Measurements from ENCODE around the gene TOMM70.
"Not testable (repeated sequence)": the region's sequence is repeated elsewhere in the genome, so short reads cannot be mapped to it uniquely, and the experiment has no call there.

TOMM70 gene

DNA sequence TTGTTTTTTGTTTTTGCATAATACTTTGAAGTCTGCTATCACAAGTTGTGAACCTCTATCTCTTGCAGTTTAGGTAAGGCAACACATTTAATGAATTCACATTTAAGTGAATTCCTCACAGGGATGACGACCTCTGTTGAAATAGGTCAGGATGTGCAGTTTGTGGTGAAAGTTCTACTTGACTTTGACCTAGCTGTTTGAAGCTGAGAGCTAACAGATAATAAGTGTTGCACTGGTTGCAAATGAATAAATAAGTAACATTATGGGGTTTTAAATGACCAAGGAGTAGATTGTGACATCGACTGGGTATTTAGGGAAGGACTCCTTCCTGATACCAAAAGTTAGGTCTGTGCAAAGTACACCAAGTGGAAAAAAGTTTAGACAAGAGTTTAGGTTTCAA lies 42.5 kb downstream of the TOMM70 start:
- FAIRE-seq (no peak), DNase-seq (ENCODE audit: insufficient read length) (no peak)
- no peak for TF ChIP-seq TAF1 (IDR thresholded peaks at IDR 0.05; ENCODE audit: borderline replicate concordance, low read depth, low read length)

- no peak for FAIRE-seq
- TF ChIP-seq POLR2A (IDR thresholded peaks at IDR 0.05; ENCODE audit: low read depth, low read length), result no peak
- no peak for TF ChIP-seq TAF1 (IDR thresholded peaks at IDR 0.05; ENCODE audit: borderline replicate concordance, low read depth, low read length)
- TF ChIP-seq POLR2AphosphoS5 (IDR thresholded peaks at IDR 0.05; ENCODE audit: low read depth, low read length), result no peak
- DNase-seq (ENCODE audit: insufficient read length), result no peak
Measured at GRCh38 chr3:100354850-100355249, 46.0 kb downstream of the TOMM70 start.

DNA sequence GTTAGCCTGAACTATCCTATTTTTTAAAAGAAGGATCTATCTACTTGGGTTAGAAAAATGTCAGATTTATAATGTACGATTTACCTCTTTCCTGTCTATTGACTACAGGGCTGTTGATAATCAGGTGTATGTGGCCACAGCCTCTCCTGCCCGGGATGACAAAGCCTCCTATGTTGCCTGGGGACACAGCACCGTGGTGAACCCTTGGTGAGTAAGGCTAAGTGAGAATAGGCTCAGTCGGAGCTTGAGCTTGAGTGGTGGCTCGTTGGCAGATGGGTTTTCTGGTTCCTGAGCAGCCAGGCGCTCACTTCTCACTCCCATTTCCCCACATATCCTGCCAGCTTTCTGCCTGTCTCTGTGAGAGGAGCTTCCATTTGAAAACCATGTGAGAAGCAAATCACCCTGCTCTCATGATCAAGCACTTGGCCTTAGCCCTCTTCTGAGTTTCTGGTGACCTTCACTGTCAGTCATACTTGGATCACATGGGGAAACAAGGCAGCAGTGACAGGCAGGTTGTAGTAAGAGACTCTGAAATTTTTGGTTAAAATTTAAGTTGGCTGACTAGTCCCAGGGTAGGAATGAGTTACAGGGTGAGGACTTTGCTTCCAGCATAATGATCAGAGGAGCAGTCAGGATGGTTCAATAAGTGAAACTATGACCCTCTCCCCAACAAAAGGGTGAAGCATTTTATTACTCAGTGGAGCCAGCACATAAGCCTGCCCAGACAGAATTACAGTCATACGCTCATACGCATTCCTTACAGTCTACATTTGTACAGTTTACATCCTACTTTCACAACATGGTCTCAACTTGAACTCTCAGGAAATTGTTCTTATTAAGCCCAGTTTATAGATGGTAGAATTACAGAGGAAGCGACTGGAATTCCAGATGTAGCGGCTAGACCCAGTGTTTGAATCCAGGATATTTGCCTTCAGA lies 48.3 kb downstream of the TOMM70 start:
- DNase-seq (ENCODE audit: insufficient read length) (no peak), FAIRE-seq (no peak)
- TF ChIP-seq TAF1 (IDR thresholded peaks at IDR 0.05; ENCODE audit: borderline replicate concordance, low read depth, low read length) (no peak), POLR2A (IDR thresholded peaks at IDR 0.05; ENCODE audit: low read depth, low read length) (no peak), POLR2AphosphoS5 (IDR thresholded peaks at IDR 0.05; ENCODE audit: low read depth, low read length) (no peak)

GRCh38 chr3:100351770-100352169 lies 49.1 kb downstream of the TOMM70 start:
- FAIRE-seq; DNase-seq (ENCODE audit: insufficient read length): not testable (repeated sequence)

DNA sequence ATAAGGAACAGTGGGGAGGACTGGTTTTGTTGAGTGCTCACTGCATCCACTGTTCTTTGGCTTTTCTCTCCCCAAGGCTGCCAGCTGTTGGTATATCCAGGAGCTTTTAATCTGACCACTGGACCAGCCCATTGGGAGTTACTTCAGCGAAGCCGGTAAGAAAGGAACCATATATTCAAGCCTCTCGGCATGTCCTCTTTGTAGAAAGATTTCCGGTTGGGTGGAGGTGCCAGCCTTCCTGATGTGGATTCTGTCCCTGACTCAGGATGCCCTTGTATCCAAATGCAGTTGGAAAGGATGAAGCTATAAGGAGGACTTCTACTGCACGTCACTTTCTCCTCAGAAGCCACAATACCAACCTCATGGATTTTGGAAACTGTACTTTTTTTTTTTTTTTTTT lies 52.2 kb downstream of the TOMM70 start:
- TF ChIP-seq TAF1 (IDR thresholded peaks at IDR 0.05; ENCODE audit: borderline replicate concordance, low read depth, low read length) (no peak), POLR2AphosphoS5 (IDR thresholded peaks at IDR 0.05; ENCODE audit: low read depth, low read length) (no peak), POLR2A (IDR thresholded peaks at IDR 0.05; ENCODE audit: low read depth, low read length) (no peak)
- DNase-seq (ENCODE audit: insufficient read length), result no peak
- no peak for FAIRE-seq

- FAIRE-seq (no peak), DNase-seq (ENCODE audit: insufficient read length) (no peak)
- no peak for TF ChIP-seq TAF1 (IDR thresholded peaks at IDR 0.05; ENCODE audit: borderline replicate concordance, low read depth, low read length)
- TF ChIP-seq POLR2AphosphoS5 (IDR thresholded peaks at IDR 0.05; ENCODE audit: low read depth, low read length), result no peak
- no peak for TF ChIP-seq POLR2A (IDR thresholded peaks at IDR 0.05; ENCODE audit: low read depth, low read length)
Measured at GRCh38 chr3:100340527-100340926, 60.4 kb downstream of the TOMM70 start.

- DNase-seq (ENCODE audit: insufficient read length) (no peak), FAIRE-seq (no peak)
- TF ChIP-seq POLR2A (IDR thresholded peaks at IDR 0.05; ENCODE audit: low read depth, low read length) (no peak), TAF1 (IDR thresholded peaks at IDR 0.05; ENCODE audit: borderline replicate concordance, low read depth, low read length) (no peak), POLR2AphosphoS5 (IDR thresholded peaks at IDR 0.05; ENCODE audit: low read depth, low read length) (no peak)
Measured at GRCh38 chr3:100339786-100340185, 61.1 kb downstream of the TOMM70 start.

GRCh38 chr3:100338911-100339310 lies 62.0 kb downstream of the TOMM70 start:
- DNase-seq (ENCODE audit: insufficient read length), result no peak
- no peak for FAIRE-seq
- no peak for TF ChIP-seq POLR2A (IDR thresholded peaks at IDR 0.05; ENCODE audit: low read depth, low read length)
- TF ChIP-seq POLR2AphosphoS5 (IDR thresholded peaks at IDR 0.05; ENCODE audit: low read depth, low read length), result no peak
- TF ChIP-seq TAF1 (IDR thresholded peaks at IDR 0.05; ENCODE audit: borderline replicate concordance, low read depth, low read length), result no peak

GRCh38 chr3:100336229-100336628 lies 64.7 kb downstream of the TOMM70 start:
- not testable (repeated sequence) for DNase-seq (ENCODE audit: insufficient read length)

DNA sequence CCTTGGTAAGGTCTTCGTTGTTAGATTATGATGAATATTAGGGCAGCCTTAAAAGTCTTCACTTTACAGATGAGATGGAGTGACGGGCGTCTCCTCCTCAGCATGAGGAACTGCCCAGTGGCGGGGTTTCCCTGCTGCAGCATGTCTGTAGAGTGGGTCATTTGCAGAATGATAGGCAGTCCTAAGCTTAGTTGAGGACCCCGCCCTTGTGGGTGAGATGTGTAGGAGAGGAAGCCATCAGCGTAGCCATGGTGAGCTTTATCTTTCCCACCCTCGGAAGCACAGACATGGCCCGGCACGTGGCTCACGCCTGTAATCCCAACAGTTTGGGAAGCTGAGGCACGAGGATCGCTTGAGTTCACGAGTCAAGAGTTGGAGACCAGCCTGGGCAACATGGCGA lies 65.5 kb downstream of the TOMM70 start:
- FAIRE-seq (peak; percentile 82), DNase-seq (ENCODE audit: insufficient read length) (peak; percentile 26)
- TF ChIP-seq TAF1 (IDR thresholded peaks at IDR 0.05; ENCODE audit: borderline replicate concordance, low read depth, low read length) (no peak), POLR2A (IDR thresholded peaks at IDR 0.05; ENCODE audit: low read depth, low read length) (no peak; the same call in 1 of the 2 replicates)

More at GRCh38 chr3:100336229-100336628, 64.7 kb downstream of the TOMM70 start:
- not testable (repeated sequence) for FAIRE-seq

GRCh38 chr3:100334488-100335351 lies 66.2 kb downstream of the TOMM70 start, which contains the start of gene NIT2:
TSS of gene NIT2 (plus strand) at chr3:100334757. CDS start at chr3:100334792, 35 bp downstream.
- FAIRE-seq (peak; percentile 92), DNase-seq (ENCODE audit: insufficient read length) (peak; percentile 85)
- TF ChIP-seq POLR2A (IDR thresholded peaks at IDR 0.05; ENCODE audit: low read depth, low read length) (peak; percentile 91), TAF1 (IDR thresholded peaks at IDR 0.05; ENCODE audit: borderline replicate concordance, low read depth, low read length) (peak; percentile 72), POLR2AphosphoS5 (IDR thresholded peaks at IDR 0.05; ENCODE audit: low read depth, low read length) (peak; percentile 77; the same call in 1 of the 2 replicates)

GRCh38 chr3:100333970-100334487 lies 66.9 kb downstream of the TOMM70 start:
- DNase-seq (ENCODE audit: insufficient read length) (no peak), FAIRE-seq (no peak)
- TF ChIP-seq POLR2AphosphoS5 (IDR thresholded peaks at IDR 0.05; ENCODE audit: low read depth, low read length), result no peak

All from GM12892 (cell line).